GM12891 (cell line): Measurements from ENCODE around the gene PAX7.

Experiments used
- POLR2A ChIP-seq: IDR thresholded peaks from 2 replicates; pipeline ENCODE4 v1.6.1; 2011; ENCODE audit warnings: low read depth, low read length, control low read depth
- TAF1 ChIP-seq: IDR thresholded peaks from 2 replicates; pipeline ENCODE4 v1.6.1; 2011; ENCODE audit warnings: low read depth, low read length, control low read depth

DNA sequence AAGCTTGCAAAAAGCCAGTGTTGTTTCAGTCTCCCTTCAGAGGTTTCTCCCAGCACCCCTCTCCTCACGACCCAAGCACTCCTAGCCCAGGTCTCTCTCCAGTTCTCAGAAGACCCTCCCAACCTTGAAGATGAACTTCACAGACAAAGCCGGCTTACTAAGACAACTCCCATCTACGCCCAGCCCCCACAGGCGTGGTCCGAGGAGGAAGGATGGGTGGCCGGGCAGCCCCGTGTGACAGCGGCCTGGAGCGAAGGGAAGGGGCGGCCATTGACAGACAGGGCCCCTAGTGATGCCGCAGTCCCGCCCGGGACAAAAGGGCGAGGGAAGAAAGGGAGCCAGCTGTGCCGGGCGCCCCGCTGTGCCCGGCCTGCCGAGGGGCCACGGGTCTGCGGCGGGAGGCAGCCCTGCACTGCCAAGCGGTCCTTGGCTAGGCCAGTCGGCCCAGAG lies 6.9 kb downstream of the PAX7 start:
- TF ChIP-seq POLR2A (no peak), TAF1 (no peak)
